Fibroblast of pulmonary artery (primary cell): ENCODE results near the gene CDH11.

Experiments
- DNase-seq: peaks from one replicate; pipeline ENCODE4 v3.0.0-alpha.2; 2010; ENCODE audit warnings: low read depth
- H3K4me3 ChIP-seq: replicated peaks from 2 replicates; pipeline ENCODE4 v1.5.1; 2011; ENCODE audit warnings: low read depth, mild to moderate bottlenecking, control low read depth, low read length, moderate library complexity
- TF ChIP-seq, protein P1 (sequence below): IDR thresholded peaks from 2 replicates; pipeline ENCODE4 v1.5.1; 2011; ENCODE audit warnings: mild to moderate bottlenecking, control low read depth, low read length, inconsistent platforms; ENCODE audit errors: missing control alignments

The CDH11 gene

GRCh38 chr16:65105171-65105570 lies 16.7 kb downstream of the CDH11 start:
- TF ChIP-seq, protein P1, sequence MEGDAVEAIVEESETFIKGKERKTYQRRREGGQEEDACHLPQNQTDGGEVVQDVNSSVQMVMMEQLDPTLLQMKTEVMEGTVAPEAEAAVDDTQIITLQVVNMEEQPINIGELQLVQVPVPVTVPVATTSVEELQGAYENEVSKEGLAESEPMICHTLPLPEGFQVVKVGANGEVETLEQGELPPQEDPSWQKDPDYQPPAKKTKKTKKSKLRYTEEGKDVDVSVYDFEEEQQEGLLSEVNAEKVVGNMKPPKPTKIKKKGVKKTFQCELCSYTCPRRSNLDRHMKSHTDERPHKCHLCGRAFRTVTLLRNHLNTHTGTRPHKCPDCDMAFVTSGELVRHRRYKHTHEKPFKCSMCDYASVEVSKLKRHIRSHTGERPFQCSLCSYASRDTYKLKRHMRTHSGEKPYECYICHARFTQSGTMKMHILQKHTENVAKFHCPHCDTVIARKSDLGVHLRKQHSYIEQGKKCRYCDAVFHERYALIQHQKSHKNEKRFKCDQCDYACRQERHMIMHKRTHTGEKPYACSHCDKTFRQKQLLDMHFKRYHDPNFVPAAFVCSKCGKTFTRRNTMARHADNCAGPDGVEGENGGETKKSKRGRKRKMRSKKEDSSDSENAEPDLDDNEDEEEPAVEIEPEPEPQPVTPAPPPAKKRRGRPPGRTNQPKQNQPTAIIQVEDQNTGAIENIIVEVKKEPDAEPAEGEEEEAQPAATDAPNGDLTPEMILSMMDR: no peak
- DNase-seq: no peak

DNA sequence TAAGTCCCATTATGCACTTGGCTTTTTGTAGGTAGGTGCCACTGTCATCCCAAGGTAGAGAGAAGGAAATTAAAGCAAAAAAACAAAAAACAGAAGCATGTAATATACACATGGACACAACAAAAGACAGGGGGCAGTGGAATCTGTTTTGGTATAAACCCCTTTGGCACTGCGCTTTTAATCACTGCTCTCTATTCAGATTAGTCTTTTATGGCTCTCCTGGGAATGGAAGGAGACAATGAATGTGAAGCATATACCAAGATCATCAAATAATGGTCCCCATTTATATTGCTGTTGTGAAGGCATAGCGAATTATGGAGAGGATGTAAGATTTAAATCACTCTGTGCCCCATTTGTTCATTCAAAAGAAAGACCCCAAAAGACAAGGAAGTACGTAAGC lies 17.4 kb downstream of the CDH11 start:
- H3K4me3 ChIP-seq: no peak overlapping the region
- DNase-seq: no peak
- TF ChIP-seq, protein P1: no peak

More at GRCh38 chr16:65105171-65105570, 16.7 kb downstream of the CDH11 start:
- no peak overlapping the region for H3K4me3 ChIP-seq

DNA sequence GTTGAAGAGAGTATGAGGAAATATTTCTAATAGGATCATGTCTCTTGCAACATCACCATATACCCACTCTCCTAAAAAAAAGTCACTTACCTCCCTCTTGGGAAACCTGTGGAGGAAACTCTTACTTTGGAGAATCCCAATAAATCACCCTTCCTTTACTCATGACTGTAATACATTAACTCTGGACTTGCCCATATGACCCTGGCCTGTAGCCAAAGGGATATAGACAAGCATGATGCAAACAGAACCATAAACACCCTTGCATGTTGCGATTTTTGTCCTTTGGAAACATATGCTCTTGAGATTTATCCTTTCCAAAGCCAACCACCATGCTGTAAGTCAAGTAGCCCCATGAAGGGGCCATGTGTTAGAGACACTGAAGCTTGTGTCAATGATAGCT lies 19.5 kb downstream of the CDH11 start:
- H3K4me3 ChIP-seq: no peak overlapping the region
- no peak for DNase-seq
- TF ChIP-seq, protein P1: no peak

GRCh38 chr16:65101009-65101408 lies 20.9 kb downstream of the CDH11 start:
- no peak for DNase-seq
- TF ChIP-seq, protein P1: no peak

DNA sequence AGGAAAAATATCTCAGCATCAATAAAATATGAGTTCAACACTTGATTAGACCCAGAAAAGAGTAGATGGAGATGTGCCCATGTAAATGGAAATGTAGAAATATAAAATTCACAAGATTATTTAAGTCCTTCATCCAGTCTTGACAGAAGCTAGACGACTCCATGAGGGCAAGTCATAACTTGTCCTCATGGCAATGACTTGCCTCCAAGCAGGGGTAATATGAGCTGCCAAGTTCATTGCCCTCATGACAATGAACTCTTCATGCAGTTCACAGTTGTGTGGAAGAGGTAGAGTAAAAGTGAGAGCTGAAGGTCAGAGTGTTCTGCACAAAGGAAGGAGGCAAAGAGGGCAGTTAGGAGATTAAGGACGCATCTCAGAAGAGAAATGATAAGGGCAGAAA lies 22.3 kb downstream of the CDH11 start:
- no peak for DNase-seq
- TF ChIP-seq, protein P1: no peak
- H3K4me3 ChIP-seq: no peak overlapping the region

More at GRCh38 chr16:65101009-65101408, 20.9 kb downstream of the CDH11 start:
- H3K4me3 ChIP-seq: no peak overlapping the region

GRCh38 chr16:65098916-65099315 lies 22.9 kb downstream of the CDH11 start:
- TF ChIP-seq, protein P1: no peak
- H3K4me3 ChIP-seq: no peak overlapping the region
- DNase-seq: no peak

DNA sequence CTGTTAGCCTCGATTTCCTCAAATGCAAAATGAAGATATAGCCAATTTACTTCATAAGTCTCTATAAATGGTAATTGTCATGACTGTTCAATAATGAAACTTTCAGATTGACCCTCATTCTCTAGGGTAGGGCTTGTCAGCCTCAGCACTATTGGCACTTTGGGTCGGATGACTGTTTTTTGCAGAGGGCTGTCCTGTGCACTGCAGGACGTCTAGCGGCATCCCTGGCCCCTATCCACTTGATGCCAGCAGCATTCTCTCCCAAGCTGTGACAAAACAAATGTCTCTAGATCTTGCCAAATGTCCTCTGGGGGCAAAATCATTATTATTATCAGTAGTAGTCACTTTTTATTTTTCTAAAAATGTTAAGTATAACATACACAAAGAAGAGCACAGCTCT lies 24.6 kb downstream of the CDH11 start:
- DNase-seq: no peak
- TF ChIP-seq, protein P1: no peak
- no peak overlapping the region for H3K4me3 ChIP-seq
